Activated T-helper 1 cell treated with anti-CD3 and anti-CD28 coated beads, Interleukin-2, amount 50 U/mL, for 16 hours (primary cell): ENCODE results near the gene HGS.

Experiments
- DNase-seq, 2 donors: peaks; one replicate each; pipeline ENCODE4 v3.0.0-alpha.2; 2020; ENCODE audit warnings: low read depth in 1 of 2, low spot score in 1 of 2

HGS gene

GRCh38 chr17:81741594-81742452 lies 58.0 kb downstream of the HGS start:
- DNase-seq = no peak
